SHP77 treated with DMSO at 0.1 percent for 48 hours (cell line): ENCODE results near the gene MALSU1.
A peak's percentile ranks its signal among the peaks of the same experiment; 100 is the strongest.

Experiments
- DNase-seq: peaks from one replicate; lab custom pipeline; 2025; lab: John Stamatoyannopoulos, UW

Gene MALSU1

GRCh38 chr7:23298885-23299769 is at the start of gene MALSU1:
Gene MALSU1, plus strand, starts transcription at chr7:23299339. Its CDS starts 14 bp downstream, at chr7:23299353.
- peak; percentile 93 for DNase-seq

DNA sequence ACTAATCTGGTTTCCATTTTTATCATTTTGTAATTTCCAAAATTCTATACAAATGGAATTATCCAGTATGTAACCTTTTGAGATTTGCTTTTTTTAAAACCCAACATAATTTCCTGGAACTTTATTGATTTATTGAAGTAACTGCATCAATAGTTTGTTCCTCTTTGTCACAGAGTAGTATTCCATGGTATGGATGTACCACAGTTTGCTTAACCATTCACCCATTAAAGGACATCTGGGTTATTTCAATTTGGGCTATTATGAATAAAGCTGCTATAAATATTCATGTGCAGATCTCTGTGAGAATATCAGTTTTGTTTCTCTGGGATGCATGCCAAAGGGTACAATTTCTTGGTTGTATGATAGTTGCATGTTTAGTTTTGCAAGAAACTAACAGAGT is 49.7 kb upstream of the MALSU1 start:
- no peak for DNase-seq

- no peak for DNase-seq
Measured at GRCh38 chr7:23254051-23254681, 45.0 kb upstream of the MALSU1 start.

GRCh38 chr7:23256731-23257130 is 42.4 kb upstream of the MALSU1 start:
- DNase-seq, result no peak

DNA sequence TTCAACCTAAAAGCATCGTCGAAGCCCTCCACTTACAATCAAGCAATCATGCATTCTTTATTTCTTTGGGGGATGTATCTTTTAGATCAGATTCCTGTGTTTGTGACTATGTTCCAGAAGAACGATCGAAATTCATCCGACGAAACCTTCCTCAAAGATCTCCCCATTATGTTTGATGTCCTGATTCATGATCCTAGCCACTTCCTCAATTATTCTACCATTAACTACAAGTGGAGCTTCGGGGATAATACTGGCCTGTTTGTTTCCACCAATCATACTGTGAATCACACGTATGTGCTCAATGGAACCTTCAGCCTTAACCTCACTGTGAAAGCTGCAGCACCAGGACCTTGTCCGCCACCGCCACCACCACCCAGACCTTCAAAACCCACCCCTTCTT is 38.8 kb upstream of the MALSU1 start:
- no peak for DNase-seq

DNA sequence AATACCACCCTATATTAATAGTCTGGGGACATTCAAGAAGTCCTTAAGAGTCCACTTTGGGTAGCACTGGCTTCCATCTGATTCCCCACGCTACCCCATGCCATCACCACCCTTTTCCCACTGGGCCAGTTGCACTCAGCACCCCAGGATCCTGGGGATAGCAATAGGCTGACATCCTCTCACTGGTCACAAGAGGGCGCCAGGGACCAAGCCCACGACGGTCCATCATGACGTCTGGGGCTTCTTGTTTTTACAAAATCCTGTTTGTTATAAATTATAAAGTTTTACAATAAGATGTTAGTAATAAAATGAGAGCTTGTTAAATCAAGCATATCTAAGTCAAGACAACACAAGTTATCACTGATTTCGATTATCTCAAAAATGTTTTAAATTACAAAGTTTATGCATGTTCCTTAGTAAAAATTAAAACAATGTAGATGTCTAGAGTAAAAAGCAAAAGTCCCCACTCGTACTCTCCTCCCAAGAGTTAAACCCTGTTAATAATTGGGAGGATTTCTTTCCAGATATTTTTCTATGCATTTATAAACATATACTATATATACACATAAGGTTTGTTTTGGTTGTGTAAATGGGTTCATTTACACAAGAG is 37.2 kb upstream of the MALSU1 start:
- DNase-seq, result peak; percentile 51

DNA sequence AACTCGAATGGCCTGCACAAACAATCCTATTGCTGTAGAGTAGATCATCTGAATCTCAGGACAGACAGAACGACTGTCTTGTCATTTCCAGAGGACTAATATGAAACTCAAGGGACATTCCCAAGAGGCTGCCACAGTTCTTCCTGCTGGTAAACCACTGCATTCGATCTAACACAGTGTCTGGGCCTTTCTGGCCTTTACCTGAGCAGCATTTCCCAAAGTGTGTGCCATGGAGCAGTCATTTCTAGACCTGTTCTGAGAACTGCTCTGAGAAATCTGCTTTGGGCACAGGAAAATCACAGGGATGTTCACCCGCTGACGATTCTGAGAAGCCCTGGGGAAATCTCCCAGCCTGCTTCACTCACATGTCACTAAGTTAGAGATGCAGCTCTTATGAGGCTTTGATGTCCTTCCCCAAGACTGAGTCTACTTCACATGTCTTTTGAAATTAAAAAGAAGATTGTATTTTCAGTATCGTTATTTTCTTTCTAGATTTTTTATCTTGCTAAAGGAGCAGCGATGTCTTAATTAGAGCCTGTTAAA is 34.2 kb upstream of the MALSU1 start:
- no peak for DNase-seq

- DNase-seq, result no peak
Measured at GRCh38 chr7:23266918-23267317, 32.2 kb upstream of the MALSU1 start.

DNA sequence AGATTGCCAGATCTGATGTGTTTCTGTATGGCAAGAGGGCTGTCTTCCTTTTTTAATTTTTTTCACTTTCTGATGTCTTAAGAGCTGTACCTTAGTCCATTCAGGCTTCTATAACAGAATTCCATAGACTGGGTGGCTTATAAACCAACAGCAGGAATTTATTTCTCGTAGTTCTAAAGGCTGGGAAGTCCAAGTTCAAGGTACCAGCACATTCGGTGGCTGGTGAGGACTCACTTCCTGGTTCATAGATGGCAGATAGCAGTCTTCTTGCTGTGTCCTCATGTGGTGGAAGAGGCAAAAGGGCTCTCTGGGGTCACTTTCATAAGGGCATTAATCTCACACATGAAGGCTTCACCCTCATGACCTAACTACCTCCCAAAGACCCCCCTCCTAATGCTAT is 31.8 kb upstream of the MALSU1 start:
- DNase-seq, result no peak

DNA sequence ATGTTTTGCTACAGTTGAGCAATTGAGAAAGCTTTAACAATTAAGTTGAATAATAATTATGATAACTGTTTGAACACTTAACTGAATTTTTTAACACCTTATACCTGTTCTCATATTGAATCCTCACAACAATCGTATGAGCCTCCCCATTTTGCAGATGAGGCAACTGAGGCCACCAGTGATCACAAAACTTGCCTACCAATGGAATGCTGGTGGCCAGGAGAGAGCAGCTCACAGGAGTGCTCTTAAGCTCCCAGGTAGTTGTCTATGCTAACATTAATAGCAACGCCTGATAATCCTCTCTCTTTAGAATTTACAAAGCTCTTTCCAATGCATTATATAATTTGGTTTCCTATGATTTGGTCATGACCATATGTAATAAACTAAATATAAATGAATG is 31.0 kb upstream of the MALSU1 start:
- no peak for DNase-seq

DNA sequence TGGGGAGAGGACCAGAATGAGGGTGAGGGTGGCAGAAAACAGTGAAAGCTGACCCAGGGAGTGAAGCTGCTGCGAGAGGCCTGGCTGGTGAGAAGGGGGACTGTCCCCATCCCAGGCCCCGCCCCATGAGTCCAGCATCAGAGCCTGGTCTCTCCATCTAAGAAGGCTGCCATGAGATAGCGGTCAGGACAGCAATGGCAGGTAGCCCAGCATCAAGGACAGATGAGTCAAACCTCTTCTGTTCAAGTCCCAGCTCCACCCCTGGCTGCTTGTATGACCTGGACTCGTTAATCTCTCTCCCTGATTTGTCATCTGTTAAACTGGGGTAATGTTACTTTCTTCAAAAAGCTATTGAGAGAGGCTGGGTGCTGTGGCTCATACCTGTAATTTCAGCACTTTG is 30.4 kb upstream of the MALSU1 start:
- no peak for DNase-seq

GRCh38 chr7:23272275-23272674 is 26.9 kb upstream of the MALSU1 start:
- no peak for DNase-seq

GRCh38 chr7:23273141-23273599 is 26.0 kb upstream of the MALSU1 start:
- DNase-seq, result peak; percentile 98

GRCh38 chr7:23275912-23276311 is 23.2 kb upstream of the MALSU1 start:
- DNase-seq, result no peak

DNA sequence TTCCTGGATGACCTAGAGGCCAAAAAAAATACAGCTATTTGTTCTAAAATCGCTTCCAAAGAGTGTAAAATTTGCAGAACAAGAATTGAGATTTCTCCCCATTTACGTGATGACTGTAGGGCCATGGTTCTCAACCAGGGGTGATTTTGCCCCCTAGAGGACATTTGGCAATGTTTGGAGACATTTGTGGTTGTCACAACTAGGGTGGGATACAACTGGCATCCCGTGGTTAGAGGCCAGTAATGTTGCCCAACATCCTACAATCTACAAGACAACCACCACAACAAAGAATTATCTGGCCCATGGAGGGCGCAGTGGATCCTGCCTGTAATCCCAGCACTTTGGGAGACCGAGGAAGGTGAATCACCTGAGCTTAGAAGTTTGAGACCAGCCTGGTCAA is 22.8 kb upstream of the MALSU1 start:
- no peak for DNase-seq

DNA sequence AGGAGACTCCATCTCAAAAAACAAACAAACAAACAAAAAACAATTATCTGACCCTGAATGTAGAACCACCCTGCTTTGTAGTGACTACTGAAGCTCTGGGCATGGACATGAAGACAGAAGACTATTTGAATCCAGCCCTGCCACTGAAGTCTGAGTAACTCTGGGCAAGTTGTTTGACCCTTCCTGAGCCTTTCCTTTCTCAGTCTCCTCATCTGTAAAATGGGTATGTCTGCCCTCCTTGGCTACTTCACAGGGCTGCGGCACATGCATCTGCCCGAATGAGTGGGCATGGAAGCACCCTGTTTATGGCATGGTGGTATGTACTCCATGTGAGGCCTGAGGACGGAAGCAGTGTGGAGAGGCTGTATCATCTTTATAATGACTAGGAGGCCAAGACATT is 22.2 kb upstream of the MALSU1 start:
- no peak for DNase-seq

- DNase-seq, result peak; percentile 72
Measured at GRCh38 chr7:23277359-23277989, 21.7 kb upstream of the MALSU1 start.

- no peak for DNase-seq
Measured at GRCh38 chr7:23279819-23280525, 19.2 kb upstream of the MALSU1 start.

GRCh38 chr7:23283086-23283485 is 16.1 kb upstream of the MALSU1 start:
- no peak for DNase-seq

GRCh38 chr7:23284871-23285270 is 14.3 kb upstream of the MALSU1 start:
- no peak for DNase-seq
